Thoracic aorta (tissue), 2 donors: ENCODE measurements around the gene TENM3. TPM values are rescaled to one million over a fixed set of nuclear protein-coding genes. Genes with fewer than 3 reads are reported as not detected.

Experiments used
- ATAC-seq: fragments of 150-250 bp; one replicate; pipeline ENCODE4 v1.8.0; 2017; ENCODE audit warnings: low read depth; ENCODE audit not compliant: insufficient number of reproducible peaks, low FRiP score
- DNase-seq: peaks from one replicate; pipeline ENCODE4 v3.0.0-alpha.2; 2020; ENCODE audit warnings: low spot score
- H3K27ac ChIP-seq, 2 donors: fragments of 200-600 bp; sonication (generic); 1 replicate in 1 of 2; 2 replicates in 1 of 2; pipeline ENCODE4 v1.5.1; 2016; ENCODE audit warnings: mild to moderate bottlenecking in 2 of 2, moderate library complexity in 2 of 2
- H3K27me3 ChIP-seq: fragments of 200-600 bp; sonication (generic); replicated peaks from 2 replicates; pipeline ENCODE4 v1.6.0; 2016; ENCODE audit warnings: mild to moderate bottlenecking; ENCODE audit not compliant: insufficient read depth
- H3K36me3 ChIP-seq: fragments of 200-600 bp; sonication (generic); one replicate; pipeline ENCODE4 v1.5.1; 2016
- H3K4me1 ChIP-seq, 2 donors: fragments of 200-600 bp; sonication (generic); 1 replicate in 1 of 2; 2 replicates in 1 of 2; pipeline versions ENCODE4 v1.5.1 to v1.6.0; 2016; ENCODE audit warnings: low read depth in 2 of 2, mild to moderate bottlenecking in 1 of 2; ENCODE audit not compliant: control insufficient read depth in 1 of 2
- H3K4me3 ChIP-seq: fragments of 200-600 bp; sonication (generic); 2 replicates; pipeline ENCODE4 v1.5.1; 2016; ENCODE audit warnings: mild to moderate bottlenecking
- H3K9me3 ChIP-seq: fragments of 200-600 bp; sonication (generic); 2 replicates; pipeline ENCODE4 v1.5.1; 2016
- CTCF ChIP-seq: fragments of 200-600 bp; sonication (generic); IDR thresholded peaks from one replicate; pipeline ENCODE4 v1.5.1; 2019; ENCODE audit warnings: antibody characterized with exemption
- total RNA-seq, 2 donors: library from RNA; depleted of rRNA; stranded (reverse); fragments of >200 nt; gene quantifications; one replicate each; pipeline versions ENCODE4 v1.1.0 to v1.2.3, GENCODE V29; 2016

Gene TENM3
- total RNA-seq, 2 donors from 2014 or later, result 0.68 to 8.0 TPM

DNA sequence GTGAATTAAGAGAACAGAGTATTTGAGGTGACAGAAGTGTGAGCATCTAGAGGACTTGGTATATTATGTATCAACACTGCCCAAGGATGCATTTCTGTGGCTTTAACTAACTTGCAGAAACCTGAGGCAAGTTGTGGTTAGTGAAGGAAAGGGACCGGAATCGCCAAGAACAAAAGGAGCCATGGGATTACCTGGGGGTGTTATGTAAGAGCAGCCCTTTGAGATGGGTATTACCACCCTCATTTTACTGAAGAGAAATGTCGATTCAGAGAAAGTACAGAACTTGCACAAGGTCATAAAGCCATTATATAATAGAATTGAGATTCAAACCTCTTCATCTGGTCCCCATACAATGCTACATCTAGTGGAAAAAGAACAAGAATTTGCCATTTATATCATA lies 14.3 kb downstream of the TENM3 start:
- no peak for ATAC-seq
- DNase-seq, result no peak

DNA sequence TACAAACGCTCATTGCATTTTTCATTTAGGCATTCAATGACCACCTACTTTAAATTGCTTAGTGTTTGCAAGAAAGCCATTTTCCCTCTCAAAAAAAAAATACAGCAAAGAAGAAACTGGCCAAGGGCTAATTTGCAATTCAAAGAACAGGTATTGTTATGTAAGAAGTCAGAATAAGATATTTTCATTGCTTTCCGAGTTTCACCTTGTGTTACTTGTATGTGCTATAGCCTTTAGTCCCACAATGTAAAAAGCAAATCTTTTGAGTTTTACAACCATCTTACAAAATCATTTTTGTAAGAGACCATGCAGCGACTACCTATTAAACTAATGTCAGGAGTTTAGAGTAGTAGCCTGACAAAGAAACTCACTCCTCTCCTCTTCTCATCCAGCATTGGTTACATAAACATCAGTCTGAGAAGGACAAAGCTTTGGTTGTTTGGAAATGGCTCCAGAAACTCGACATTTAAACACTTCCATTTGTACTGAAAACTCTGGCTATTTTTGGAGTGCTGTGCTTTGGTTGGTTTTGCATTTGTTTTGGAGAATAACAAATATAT lies 15.3 kb downstream of the TENM3 start:
- Histone ChIP-seq H3K27ac (no peak overlapping the region), H3K4me3 (no peak overlapping the region), H3K4me1 (no peaks in the 10 kb centered on the region), H3K27me3 (no peaks in the 10 kb centered on the region), H3K9me3 (no peaks in the 10 kb centered on the region), H3K36me3 (no peaks in the 10 kb centered on the region)
- DNase-seq (no peak), ATAC-seq (no peak)
- TF ChIP-seq CTCF, result no peak

More for the DNA sequence above, 14.3 kb downstream of the TENM3 start:
- no peak for TF ChIP-seq CTCF
- no peaks in the 10 kb centered on the region for H3K27me3 ChIP-seq
- no peaks in the 10 kb centered on the region for H3K4me1 ChIP-seq
- no peak overlapping the region for H3K4me3 ChIP-seq
- no peaks in the 10 kb centered on the region for H3K36me3 ChIP-seq
- no peak overlapping the region for H3K27ac ChIP-seq
- no peaks in the 10 kb centered on the region for H3K9me3 ChIP-seq

DNA sequence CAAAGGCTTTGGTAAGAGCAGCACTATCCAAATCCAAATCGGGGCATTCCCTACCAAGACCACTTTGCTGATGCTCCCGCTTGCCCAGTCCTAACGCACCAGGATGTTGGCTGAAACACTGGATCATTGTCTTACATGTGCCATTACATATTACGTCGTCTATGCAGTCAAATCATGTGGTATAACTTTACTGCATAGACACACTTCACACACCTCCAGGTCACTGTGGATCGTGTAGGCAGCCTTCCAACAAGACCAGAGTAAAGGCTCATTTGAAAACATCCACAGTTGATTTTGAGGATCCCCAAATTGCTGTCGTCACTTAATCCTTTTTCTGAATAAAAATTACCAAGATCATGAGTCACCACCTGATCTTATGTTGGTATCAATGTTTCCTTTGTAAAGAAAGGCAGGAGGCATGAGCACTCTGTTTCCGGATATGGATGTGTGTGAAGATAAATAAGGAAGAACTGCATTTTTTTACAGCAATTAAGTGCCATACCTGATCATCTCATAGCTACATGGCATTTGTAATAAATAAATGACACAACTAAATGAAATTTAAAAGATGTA lies 18.5 kb downstream of the TENM3 start:
- Histone ChIP-seq H3K4me1 (no peaks in the 10 kb centered on the region), H3K4me3 (no peak overlapping the region), H3K27ac (no peak overlapping the region), H3K9me3 (no peaks in the 10 kb centered on the region), H3K36me3 (no peaks in the 10 kb centered on the region), H3K27me3 (no peaks in the 10 kb centered on the region)
- no peak for DNase-seq
- no peak for TF ChIP-seq CTCF
- no peak for ATAC-seq

DNA sequence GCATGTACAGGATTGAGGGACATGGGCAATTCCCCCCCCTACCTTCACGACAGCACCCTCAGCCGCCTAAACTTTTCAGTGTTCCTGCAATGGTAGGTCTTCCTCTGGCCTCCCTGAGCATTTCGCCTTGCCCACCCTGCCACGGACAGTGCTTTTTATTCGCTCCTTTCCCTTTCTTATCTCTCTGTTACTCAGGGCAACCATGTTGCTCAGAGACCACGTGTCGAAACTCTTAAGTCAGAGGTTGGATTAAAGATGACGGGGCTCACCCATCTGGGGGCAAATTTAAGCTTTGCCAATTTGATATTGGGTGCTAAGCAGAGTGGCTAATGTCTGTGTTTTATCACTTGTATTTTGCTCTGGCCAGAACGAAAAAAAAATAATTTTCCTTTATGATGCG lies 20.4 kb downstream of the TENM3 start:
- Histone ChIP-seq H3K4me1 (no peaks in the 10 kb centered on the region), H3K9me3 (no peaks in the 10 kb centered on the region), H3K4me3 (no peak overlapping the region), H3K27ac (no peak overlapping the region), H3K27me3 (no peaks in the 10 kb centered on the region), H3K36me3 (no peaks in the 10 kb centered on the region)
- TF ChIP-seq CTCF, result no peak
- ATAC-seq, result no peak
- no peak for DNase-seq

- no peak overlapping the region for H3K4me3 ChIP-seq
- H3K27ac ChIP-seq, result no peak overlapping the region
Measured at GRCh38 chr4:182264139-182264752, 21.0 kb downstream of the TENM3 start.

More at GRCh38 chr4:182264139-182264752, 21.0 kb downstream of the TENM3 start:
- DNase-seq (no peak), ATAC-seq (no peak)
- Histone ChIP-seq H3K9me3 (no peaks in the 10 kb centered on the region), H3K36me3 (no peaks in the 10 kb centered on the region), H3K4me1 (no peaks in the 10 kb centered on the region), H3K27me3 (no peaks in the 10 kb centered on the region)
- no peak for TF ChIP-seq CTCF
